ENCODE data around the gene LITAFD.

Gene LITAFD

DNA sequence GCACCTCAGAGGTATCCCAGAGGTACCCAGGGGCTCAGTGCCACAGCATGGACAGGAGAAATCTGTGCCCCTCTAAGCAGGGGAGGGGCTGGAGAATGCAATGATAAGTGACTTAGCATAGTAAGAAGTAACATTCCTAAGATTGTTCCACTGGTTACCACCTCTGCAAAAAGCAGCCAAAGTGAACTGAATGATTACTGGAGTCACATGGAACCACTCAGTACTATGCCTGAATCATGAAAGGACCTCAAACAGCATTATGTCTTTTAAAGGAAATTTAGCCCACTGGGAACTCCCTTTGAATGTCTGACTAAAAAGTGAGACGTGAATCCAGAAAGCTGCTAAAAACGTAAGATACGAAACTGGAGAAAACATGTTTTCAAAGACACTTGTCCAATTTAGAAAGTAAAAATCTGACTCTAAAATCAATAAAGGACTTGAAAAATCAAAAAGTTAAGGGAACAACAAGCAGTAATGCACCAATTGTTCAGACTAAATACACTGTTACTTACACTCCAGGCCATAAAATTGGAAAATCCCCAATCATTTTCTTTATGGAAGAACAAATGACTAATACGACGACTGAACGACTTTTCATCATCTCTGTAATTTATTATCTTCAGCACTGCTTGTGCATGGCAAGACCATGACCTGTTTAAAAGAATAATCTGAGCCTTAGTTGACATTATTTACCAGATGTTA lies 38.6 kb downstream of the LITAFD start:
- no peak for DNase-seq (ENCODE audit: low spot score)

DNA sequence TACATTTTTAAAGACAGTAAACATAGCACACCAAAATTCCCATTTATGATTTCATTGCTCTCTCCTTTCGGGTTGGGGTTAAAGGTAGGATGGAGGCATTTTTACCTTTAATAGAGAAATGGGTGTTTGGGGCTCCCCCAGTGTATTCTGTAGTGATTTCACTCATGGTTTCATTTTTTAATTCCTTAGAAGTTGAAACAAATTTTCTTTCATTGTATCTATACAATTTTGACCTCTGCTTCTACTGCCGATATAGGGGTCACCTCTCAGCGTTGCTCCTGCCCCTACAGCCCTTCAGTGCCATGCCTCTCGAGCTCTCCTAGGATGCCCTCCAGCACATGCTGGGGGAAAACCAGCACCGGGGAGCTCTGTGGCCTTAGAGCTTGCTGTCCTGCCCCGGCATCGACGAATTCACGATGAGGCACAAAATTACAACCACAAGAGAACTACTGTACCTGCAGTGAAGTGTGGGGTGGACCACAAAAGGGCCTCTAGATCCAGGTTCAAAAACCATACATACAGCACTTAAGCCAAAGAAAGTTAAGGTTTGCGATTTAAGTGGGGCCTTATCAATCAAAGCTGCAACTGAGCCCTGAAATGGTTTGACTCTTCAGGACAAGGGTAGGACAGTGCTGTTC lies 39.3 kb downstream of the LITAFD start:
- no peak for DNase-seq (ENCODE audit: low spot score)

DNA sequence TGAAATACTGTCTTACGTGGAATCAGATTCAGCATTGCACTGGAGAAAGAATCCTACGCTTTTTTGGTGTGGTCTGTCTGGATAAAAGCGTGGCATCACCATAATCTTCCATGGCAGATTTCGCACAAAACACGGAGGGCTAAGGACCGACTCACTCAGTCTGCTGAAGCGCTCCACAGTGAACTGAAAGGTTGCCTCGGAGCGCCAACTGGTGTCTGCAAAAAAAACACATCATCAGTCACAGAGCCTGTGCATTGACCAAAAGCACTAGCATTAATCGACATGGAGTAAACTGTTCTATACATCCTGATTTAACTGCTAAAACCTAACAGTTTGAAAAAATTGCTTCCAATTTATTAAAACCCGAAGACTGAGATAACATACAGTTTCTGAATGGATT lies 41.0 kb downstream of the LITAFD start:
- no peak for DNase-seq (ENCODE audit: low spot score)

DNA sequence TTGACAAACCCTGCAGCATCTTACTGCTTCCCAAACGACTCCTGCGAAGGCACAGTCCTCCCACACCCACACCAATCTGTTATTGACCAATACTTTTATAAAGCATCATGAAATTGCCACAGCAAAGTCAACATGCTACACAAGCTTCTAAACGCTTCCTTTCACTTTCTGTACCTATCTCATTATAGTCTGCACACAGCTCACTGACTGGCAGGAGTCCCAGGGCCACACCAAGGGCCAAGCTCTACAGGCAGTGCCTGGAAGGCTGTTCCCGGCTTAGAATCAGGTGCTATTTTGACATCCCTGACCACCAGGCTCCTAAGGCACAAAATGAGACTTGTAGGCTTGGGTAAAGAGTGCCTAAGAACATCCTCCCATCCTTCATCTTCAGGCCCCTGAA lies 42.1 kb downstream of the LITAFD start:
- DNase-seq (ENCODE audit: low spot score), result no peak

DNA sequence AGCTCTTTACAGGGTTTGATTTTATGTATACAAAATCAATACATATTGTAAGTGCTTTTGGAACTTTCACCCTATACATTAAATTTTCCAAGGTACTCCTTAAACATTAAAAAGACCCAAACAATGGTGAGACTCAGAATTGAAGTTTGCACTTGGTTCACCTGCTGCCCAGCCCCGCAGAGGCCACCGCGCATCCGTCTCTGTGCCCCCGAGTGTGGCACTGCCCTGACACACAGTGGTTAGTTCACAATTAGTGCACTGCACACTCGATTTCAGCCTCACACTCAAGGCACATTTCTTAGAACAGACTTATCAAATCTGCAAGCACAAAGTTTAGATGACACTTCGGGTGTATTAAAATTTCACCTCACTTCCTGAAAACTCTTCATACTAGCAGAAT lies 43.3 kb downstream of the LITAFD start:
- DNase-seq (ENCODE audit: low spot score), result no peak

DNA sequence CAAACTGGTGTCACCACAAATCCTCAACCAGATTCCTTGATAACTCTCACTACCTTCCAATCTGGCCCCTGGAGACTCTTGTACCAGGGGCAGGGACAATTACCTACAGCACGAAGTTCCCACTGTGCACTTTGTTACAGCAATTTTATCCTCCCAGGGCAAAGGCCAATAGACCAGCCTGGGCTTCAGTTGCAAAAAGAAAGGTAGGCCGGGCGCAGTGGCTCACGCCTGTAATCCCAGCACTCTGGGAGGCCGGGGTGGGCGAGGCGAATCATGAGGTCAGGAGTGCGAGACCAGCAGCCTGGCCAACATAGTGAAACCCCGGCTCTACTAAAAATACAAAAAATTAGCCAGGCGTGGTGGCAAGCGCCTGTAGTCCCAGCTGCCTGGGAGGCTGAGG lies 44.7 kb downstream of the LITAFD start:
- DNase-seq (ENCODE audit: low spot score), result no peak

DNA sequence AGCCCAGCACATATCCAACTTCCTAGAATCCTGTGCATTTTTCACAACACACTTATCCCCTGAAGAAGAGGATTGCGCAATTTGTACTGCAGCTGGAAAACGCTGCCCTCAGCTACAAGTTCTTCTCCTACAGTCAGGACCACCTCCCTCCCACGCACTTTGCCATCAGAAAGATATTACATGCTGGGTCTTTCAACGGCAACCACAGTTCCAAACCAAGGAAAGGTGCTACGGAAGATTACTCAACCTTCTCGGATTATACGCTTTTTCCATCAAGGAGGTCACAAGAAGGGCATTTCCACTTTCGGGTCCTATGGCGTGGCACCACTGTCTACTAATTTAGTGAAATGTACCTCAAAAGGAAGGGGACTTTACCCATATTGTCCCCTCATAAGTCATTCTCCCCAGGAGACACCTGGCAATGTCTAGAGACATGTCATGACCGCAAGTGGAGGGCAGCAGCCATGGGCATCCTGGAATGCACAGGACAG lies 46.4 kb downstream of the LITAFD start:
- DNase-seq (ENCODE audit: low spot score), result no peak

DNA sequence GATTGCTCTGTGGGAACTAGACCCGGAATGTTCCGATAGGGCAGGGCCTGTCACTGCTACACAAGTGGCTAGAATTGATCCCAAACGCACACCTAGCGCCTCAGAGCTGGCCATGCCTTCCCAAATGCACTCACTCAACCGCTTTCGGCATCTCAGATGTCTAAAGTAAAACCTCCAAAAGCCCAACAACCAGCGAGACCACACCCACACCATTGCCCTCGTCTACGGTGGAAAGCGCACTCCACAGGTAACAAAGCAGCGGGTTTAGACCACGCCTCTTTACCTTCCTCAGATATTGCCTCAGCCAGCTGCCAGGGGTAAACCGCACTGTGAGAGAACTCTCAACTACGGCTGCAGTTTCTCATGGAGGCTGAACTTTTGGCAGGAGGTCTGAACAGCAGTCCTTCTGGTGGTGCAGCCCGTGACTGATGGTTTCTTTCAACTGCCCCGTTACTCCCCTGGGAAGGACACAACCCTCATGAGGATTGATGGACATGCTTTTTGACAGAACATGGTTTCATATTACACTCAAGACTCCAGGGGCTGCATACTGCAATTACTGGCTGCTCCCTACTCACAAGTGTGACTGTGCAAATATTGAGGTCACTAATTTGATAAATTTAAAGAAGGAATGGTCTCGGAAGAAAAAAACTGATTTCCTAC lies 47.1 kb downstream of the LITAFD start:
- no peak for DNase-seq (ENCODE audit: low spot score)

DNA sequence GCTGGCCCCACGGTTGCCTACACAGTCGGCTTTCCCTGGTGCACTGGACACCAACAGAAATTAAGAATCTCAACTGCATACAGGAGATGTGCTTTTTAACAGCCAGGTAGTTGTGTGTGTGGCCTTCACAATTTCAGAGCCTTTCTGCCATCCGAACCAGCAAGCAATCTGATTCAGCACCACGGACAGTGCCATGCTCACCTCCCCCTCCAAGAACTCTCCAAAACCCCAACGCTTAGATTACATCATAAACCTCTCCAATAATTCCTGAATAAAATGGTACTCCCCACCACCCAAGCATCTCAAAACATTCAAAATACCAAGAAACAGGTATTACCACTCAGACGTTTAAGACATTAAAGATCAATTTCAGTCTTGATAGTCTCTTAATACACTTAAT lies 49.7 kb downstream of the LITAFD start:
- DNase-seq (ENCODE audit: low spot score), result peak; percentile 59

DNA sequence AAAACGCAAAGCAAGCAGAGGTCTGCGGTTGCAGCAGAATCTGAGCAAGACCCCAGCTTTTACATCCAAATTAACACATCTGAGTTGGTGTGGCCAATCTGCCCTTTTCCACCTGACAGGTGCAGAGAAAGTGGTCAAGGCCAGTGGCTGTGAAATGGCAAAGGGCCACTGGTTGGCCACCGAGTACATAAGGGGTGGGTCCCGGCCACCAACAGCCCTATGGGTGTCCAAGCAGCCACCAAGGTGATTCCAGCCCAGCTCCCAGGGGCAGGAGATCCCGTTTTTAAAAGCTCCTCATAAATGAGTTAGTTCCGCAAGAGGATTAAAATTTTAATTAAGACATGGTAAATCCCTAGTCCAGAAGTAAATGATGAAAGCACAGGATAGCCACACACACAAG lies 52.5 kb downstream of the LITAFD start:
- no peak for DNase-seq (ENCODE audit: low spot score)

Data from AG08396 (cell line).